GM08714 (cell line): Measurements from ENCODE around the gene EPB41L4A.
"Not testable (repeated sequence)": the region's sequence is repeated elsewhere in the genome, so short reads cannot be mapped to it uniquely, and the experiment has no call there.

Experiments used
- H3K4me3 ChIP-seq: fragments of 200-500 bp; sonication (Bioruptor generic); 2 replicates; pipeline ENCODE4 v1.5.1; 2014; ENCODE audit warnings: mild to moderate bottlenecking, low read length, inconsistent platforms
- ZNF274 ChIP-seq: IDR thresholded peaks from 2 replicates; pipeline ENCODE4 v1.6.1; 2012; ENCODE audit warnings: mild to moderate bottlenecking, low read depth, low read length

Gene EPB41L4A

DNA sequence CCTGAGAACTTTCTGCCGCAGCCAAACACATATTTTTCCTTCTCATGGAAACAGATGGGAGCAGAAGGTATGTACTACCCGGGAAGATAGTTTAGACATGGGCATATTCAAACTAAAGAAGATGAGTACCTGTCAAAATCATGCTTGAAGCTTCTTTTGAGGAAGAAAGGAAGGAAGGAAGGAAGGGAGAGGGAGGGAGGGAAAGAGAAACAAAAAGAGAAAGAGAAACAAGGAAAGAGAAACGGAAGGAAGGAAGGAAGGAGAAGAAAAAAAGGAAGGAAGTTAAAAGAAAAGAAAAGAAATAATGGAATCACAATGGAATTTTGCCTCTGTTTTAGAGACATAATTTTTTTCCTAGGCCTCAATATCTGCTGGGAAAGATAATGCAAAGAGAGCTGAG is 34.6 kb downstream of the EPB41L4A start:
- TF ChIP-seq ZNF274, result no peak
- H3K4me3 ChIP-seq, result no peak overlapping the region

DNA sequence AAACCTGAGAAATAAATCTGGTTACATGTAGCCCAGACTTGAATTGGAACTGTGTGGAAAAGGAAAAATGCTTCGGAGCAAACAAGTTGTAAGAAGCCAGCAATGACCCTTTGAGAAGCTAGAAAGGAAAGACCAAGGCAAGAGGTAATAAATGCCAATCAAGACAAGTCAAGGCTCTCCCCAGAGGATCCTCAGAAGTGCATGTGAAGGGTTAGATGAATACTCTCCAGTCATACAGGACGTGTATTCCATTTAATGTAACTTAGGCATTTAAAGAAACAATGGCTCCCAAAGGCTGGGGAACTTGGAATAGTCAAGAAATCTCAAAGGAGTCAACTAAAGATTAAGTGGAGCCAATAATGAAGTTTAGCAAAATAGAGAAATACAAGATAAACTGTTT is 36.2 kb downstream of the EPB41L4A start:
- no peak overlapping the region for H3K4me3 ChIP-seq
- no peak for TF ChIP-seq ZNF274

DNA sequence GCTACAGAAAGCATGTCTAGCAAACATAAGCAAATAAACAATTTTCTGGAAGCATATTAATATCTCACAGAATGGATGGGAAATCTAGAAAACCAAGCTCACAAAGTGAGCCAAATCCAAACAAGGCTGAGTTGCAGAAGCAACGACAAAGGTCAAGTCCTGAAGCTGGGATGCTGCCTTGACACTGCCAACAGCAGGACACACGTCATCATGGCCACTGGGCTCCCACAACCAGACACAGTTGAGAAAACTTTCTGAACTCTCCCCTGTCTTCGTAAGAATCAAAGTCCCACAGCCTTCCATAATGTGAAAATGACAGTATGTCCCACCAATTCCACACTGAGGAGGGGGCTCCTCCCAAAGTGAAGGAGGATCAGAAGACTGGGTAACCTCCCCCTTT is 37.6 kb downstream of the EPB41L4A start:
- no peak for TF ChIP-seq ZNF274
- no peak overlapping the region for H3K4me3 ChIP-seq

- TF ChIP-seq ZNF274, result no peak
- H3K4me3 ChIP-seq, result no peak overlapping the region
Measured at GRCh38 chr5:112379542-112380325, 39.3 kb downstream of the EPB41L4A start.

GRCh38 chr5:112374818-112375217 is 44.3 kb downstream of the EPB41L4A start:
- no peak overlapping the region for H3K4me3 ChIP-seq
- no peak for TF ChIP-seq ZNF274

DNA sequence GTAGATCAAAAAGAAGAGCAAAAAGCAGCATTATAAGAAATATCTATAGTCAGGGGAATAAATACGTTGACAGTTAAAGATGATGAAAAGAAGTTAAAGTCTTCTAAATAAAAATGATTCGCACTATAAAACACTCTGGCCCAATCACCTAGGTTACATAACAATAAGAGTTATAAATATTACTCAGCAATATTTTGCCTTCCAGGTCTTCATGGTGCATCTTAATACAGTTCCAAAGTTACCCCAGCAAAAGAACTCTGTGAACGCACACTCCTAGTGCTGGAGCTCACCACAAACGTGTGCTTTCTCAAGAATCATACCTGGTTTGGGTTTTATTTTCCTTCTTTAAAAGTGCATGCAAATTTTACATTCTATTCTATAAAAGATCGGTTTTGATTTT is 44.7 kb downstream of the EPB41L4A start:
- no peak overlapping the region for H3K4me3 ChIP-seq
- TF ChIP-seq ZNF274, result no peak

DNA sequence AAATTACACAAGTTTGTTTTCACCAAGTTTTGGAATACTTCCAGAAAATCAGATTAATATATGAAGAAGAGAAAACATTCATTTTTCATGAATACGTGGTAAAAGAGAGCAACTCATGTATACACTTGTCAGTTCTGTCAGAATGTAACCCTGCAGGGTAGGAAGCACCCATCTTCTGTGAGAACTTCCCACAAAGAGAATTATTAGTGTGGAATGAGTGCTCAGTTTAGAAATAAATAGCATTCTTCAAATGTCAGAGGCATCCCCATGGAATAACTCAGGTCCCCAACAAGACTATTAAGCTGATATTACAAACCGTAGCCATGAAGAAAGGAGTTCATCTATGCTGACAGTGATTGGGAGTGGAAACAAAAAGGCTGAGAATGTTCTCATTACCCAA is 45.2 kb downstream of the EPB41L4A start:
- TF ChIP-seq ZNF274, result no peak

GRCh38 chr5:112372543-112372942 is 46.5 kb downstream of the EPB41L4A start:
- H3K4me3 ChIP-seq, result no peak overlapping the region
- TF ChIP-seq ZNF274, result no peak

More for the DNA sequence above, 45.2 kb downstream of the EPB41L4A start:
- no peak overlapping the region for H3K4me3 ChIP-seq

DNA sequence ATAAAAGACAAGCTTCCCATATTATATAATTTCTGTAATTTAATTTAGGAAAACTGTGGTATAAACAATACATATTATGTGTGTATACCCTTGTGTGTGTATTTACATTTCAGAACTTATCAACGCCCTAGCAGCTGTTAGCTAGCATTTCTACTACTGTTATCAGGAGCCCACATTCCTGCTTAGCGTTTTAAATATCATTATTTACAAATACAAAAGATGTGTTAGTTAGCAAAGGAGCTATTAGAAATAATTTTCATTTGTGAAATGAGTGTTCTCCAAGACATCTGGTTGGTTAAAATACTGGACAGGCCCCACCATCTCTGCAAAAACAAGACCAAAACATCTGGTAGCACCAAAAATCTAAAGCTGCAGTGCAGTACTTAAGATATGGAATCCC is 48.0 kb downstream of the EPB41L4A start:
- H3K4me3 ChIP-seq, result no peak overlapping the region
- no peak for TF ChIP-seq ZNF274

DNA sequence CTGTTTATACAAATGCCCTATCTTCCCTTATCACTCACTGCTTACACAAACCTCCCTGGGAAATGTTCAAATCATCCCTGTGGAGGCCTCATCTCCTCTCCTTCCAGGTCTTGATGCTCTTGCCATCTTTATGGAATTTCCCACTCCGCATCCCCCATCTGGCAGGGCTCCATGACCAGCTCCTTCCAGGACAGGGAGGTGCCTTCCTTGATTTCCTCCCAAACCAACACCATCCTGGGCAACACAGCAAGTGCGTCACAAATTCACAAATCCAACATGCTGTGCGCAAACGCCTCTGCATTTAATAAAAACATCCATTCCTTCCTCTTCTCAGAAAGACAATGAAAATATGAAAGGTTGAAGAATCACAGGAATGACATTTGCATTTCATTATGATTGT is 51.7 kb downstream of the EPB41L4A start:
- no peak overlapping the region for H3K4me3 ChIP-seq
- no peak for TF ChIP-seq ZNF274

- H3K4me3 ChIP-seq, result no peak overlapping the region
- no peak for TF ChIP-seq ZNF274
Measured at GRCh38 chr5:112366987-112367386, 52.1 kb downstream of the EPB41L4A start.

DNA sequence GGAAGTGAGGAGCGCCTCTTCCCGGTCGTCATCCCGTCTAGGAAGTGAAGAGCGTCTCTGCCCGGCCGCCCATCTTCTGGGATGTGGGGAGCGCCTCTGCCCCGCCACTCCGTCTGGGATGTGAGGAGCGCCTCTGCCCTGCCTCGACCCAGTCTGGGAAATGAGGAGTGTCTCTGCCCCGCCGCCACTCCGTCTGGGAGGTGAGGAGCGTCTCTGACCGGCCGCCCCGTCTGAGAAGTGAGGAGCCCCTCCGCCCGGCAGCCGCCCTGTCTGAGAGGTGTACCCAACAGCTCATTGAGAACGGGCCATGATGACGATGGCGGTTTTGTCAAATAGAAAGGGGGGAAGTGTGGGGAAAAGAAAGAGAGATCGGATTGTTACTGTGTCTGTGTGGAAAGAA is 58.3 kb downstream of the EPB41L4A start:
- H3K4me3 ChIP-seq, result not testable (repeated sequence)

- H3K4me3 ChIP-seq, result no peak overlapping the region
- no peak for TF ChIP-seq ZNF274
Measured at GRCh38 chr5:112356178-112356956, 62.7 kb downstream of the EPB41L4A start.

DNA sequence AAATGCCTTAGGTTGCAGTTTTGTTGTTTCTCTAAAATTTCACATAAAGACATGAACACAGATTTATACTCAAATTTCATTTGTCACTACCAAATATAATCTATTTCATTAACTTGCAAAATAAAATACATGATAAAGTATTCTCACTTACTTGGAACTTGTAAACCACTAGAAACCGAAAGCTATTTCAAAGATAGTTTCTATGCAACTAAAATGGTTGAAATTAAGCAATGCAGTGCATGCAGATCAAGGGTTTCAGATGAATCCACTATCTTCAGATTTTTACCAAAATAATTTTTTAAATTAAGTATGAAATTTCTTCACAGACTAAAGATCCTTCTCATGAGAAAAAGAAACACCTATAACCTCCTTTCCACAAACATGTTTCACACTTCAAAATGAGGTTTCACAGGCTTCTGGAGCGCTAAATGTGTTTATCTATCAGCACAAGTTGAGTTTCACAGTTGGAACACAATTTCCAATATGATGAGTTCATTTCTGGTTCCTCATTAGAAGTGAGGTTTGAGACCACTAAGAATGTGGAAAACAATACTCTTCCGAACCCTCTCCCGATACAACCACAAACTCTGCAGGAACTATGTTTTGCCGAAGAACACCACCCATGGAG is 63.9 kb downstream of the EPB41L4A start:
- no peak for TF ChIP-seq ZNF274

DNA sequence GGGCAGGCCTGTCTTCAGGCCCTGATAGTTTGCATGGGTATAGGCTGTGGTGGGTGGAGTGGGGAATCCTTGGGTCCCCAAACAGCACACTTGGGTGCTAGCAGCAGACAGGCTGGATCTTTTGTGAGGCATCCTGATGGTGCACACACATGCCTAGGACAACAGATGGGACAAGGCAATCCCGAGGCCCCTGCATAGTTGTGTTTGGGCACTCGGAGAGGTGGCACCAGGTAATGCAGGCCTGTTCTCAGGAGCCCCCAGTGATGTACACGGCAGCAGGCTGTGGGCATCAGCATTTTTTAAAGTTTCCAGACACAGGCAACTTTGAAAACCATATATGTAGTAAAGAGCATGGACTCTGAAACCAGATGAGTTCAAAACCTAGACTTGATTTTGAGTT is 65.4 kb downstream of the EPB41L4A start:
- no peak overlapping the region for H3K4me3 ChIP-seq
- no peak for TF ChIP-seq ZNF274

More for the DNA sequence above, 63.9 kb downstream of the EPB41L4A start:
- no peak overlapping the region for H3K4me3 ChIP-seq
